HG02973 (cell line): ENCODE measurements around the gene PABPC1L.

Source experiments
- ATAC-seq: cut with Tn5 transposase; IDR thresholded peaks from one replicate; pipeline ENCODE4 v1.9.1; 2021; ENCODE audit warnings: moderate library complexity; ENCODE audit not compliant: unreplicated experiment

PABPC1L gene

GRCh38 chr20:44942264-44942973 is 32.6 kb downstream of the PABPC1L start:
- ATAC-seq: no peak

GRCh38 chr20:44943828-44944227 is 34.0 kb downstream of the PABPC1L start:
- no peak for ATAC-seq

GRCh38 chr20:44945261-44945660 is 35.4 kb downstream of the PABPC1L start:
- ATAC-seq: no peak

DNA sequence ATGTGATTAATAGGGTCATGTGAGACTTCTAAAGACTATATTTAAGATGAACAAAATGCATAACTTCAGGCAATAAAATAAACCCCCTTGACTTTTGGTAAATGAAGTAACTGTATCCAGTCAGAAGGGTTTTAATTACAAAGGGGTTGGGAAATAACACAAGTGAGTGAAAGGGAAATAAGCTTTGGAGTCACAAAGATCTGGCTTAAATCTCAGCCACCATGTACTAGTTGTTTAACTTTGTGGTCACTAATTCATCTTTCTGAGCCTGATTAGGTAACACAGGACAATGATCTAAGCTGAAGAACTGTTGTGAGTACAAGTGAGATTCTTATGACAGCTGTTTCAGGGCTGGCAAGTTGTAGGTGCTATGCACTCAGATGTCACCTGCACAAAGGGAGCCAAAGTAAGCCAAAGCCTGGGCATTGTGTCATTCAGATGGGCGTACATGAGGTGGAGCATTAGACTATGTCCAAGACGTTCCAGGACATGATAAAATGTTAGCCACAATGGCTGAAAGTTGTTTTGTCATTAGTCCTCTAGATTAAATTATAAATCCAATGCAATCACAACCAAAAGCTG is 36.5 kb downstream of the PABPC1L start:
- ATAC-seq: no peak

DNA sequence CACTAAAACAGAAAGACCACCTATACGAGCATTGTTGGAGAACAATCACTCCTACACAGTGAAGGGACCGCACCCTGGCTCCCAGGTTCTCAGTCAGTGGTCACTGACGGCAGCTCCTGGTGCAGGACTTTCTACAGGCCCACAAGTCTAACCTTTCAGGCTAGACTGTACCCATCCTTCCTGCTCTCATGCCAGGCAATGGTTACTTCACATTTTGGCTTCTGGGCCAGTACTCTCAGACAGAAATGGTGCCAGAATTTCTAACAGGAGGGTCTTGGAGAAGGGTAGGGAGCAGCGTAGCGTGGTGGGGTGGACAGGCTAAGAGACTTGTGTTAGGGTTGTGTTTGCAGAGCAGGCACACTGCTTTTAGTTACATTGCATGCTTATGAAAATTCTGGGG is 38.2 kb downstream of the PABPC1L start:
- no peak for ATAC-seq

DNA sequence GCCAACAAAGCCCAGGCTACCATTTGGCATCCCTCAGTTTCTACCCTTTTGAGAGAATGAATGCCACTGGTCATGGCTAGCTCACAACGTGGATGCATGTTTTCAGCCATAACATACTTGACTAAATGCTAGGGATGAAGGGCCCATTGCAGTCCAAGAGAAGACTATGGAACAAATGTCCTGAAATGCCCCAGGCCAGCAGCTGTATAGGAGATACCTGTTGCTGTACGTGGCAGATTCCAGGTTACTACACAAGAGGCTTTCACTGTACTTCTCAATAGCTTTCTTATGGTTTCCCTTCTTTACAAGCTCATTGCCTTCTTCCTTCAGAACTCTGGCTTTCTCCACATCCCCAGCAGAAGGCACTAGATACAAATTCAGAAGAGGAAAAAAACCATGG is 38.7 kb downstream of the PABPC1L start:
- ATAC-seq: no peak

- no peak for ATAC-seq
Measured at GRCh38 chr20:44950368-44950767, 40.5 kb downstream of the PABPC1L start.

DNA sequence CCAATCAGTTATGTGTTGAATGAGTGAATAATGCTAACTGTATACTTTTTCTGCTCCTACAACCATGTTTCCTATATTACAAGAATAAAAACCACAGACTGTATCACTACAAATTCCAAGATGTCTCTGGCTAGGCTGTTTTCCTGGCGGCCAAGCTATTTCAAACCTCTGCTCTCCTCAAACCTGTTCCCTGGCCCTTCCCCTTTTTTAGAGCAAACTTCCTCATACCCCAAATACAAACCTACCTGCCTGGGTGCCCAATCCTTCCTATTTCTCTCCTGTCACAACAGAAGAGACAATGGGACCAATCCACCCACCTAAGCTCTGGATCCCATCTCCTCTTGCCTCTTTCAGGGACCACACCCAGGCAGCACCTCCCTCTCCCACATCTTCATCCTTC is 42.9 kb downstream of the PABPC1L start:
- ATAC-seq: no peak

DNA sequence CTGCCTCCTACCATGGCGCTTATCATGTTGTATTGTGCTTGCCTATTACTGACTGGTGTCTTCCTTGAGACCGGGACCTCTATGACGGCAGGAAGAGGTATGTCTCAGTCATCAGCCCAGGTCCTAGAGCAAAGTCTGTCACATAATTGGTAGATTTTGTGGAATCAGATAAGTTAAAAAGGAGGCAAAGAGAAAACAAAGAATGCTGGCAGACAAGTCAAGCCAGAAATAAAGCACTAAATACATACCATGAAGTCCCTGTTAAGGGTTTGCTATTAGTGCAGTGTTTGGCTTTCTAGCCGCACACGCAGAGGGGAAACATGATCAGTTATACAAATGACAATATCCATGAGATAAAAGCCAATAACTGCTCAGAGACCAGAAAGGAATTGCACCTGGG is 44.4 kb downstream of the PABPC1L start:
- ATAC-seq: no peak

DNA sequence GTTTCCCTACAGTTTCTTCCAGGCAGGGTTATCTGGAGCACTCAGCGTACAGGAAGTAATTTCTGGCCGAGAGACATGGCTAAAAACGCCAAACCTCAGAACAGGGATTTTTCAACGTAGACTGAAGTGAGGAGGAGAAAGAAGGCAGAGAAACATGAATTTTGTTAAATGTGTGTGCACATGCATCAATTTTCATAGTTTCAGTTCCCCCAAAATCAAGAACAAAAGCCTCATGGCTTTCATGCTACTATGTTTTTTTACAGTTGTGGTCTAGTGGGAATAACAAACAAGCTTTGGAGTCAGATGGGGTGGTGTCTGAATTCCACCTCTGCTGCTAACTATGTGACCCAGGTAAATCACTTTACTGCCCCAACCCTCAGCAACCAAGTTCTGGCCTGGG is 45.4 kb downstream of the PABPC1L start:
- no peak for ATAC-seq

- no peak for ATAC-seq
Measured at GRCh38 chr20:44956410-44956809, 46.5 kb downstream of the PABPC1L start.

DNA sequence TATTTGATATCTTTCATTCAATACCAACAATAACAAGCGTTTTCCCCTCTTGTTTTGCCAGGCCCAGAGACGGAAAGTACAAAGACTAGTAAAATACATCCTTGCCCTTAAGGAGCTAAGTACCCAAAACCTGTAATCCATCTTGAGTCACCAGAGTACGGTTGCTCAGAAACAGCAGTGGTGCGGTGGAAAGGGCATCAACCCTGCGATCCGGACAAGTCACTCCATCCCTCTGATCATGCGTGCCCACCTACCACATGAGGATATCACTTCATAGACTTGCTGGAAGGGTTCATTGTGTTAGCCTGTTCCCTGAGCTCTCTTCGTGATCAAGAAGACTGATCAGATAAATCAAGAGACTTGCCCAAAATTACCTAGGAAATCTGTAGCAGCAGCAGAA is 48.4 kb downstream of the PABPC1L start:
- no peak for ATAC-seq

GRCh38 chr20:44959082-44959637 is 49.3 kb downstream of the PABPC1L start:
- ATAC-seq: no peak

DNA sequence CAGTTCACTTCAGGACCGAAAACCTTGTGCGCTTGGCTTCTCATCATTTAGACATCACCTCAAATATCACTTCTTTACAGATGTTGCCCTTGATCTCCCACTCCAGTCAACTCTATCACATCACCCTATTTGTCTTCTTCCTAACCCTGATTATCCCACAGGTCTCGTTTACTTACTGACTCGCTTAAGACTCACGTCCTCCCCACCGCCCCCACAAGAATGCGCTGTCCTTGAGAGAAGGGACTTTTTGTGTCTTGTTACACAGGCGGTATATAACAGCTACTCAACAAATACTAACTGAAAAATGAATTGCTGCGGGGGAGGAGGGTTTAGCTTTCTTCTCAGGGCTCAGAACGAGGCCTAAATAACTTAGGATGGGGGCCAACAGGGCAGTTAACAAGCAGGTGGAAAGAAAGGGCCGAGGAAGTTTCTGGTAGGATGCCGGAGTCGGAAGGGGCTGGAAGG is 49.8 kb downstream of the PABPC1L start:
- peak; percentile 39 for ATAC-seq

DNA sequence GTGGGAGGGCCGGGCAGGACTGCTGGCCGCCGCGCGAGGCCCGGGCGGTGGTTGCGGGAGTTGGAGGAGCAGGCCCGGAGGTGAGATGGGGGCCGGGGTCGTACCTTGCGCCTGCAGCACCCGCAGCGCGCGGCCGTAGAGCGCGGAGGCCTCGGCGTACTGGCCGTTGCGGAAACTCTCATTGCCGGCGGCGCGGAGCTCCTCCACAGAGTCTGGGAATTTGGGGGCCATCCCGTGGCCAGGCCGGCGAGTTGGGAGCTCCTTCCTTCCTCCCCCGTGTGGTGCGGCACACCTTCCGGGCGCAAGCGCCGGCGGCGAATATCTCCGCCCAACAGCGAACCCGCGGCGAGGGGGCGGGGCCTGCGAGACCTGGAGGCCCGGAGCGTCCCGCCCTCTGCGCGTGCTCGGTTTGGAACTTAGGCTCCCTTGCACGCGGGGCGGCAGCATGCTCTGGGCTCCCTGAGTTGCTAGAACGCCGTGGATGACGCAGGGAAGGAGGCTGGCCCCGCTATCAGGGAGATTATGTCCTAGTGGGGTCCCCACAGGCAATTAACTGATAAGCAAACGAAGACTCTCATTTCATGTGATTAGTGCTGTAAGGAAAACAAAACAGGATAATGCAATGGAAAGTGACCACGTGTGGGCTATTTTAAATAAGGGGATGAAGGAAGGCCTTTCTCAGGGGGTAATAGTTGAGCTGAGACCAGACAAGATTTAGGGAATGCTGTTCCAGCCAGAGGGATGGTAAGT is 50.4 kb downstream of the PABPC1L start, which contains the start of gene TOMM34:
TSS of gene TOMM34 (minus strand) at position 295 of the 750 bp plus-strand sequence. CDS start at position 231, 64 bp downstream.
- peak; percentile 68 for ATAC-seq

DNA sequence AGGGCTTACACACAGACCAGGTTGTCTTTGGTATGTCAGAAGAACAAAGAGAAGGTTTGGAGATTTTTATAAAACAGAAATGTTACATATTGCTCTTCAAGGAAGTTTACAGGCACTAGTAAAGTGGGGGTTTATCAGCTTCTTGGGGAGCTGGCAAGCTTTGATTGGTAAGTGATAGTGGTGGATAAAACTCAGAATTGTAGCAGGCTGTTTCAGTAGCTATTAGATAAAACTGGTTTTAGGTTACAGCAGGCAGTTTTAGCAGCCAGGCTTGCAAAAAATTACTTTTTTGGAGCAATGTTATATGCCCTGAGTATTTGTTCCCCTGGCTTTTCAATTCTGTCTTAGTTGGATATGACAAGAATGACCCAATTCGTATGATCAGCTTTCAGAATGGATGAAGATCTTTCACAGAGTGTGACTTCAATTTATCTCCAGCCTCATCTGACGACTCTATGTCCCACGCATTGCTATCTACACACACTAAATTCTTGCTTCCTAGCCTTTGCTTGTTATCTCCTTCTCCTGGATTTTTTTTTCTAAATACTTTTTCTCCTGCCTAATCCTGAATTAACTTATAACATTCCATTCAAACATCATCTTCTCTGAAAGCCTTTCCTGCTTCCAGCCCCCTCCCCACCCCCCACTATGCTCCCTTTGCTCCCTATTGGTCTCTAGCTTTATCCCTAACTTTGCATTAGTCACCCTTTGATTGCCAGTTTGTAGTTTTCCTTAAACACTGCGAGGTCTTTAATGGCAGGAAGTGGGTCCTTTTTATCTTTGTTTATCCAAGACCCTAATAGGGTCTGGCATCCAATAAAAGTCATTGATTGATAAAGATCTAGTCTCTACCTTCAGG is 51.4 kb downstream of the PABPC1L start:
- ATAC-seq: no peak

- no peak for ATAC-seq
Measured at GRCh38 chr20:44961870-44962267, 52.0 kb downstream of the PABPC1L start.

GRCh38 chr20:44962483-44962882 is 52.6 kb downstream of the PABPC1L start:
- ATAC-seq: no peak

- no peak for ATAC-seq
Measured at GRCh38 chr20:44963325-44964215, 53.7 kb downstream of the PABPC1L start.

GRCh38 chr20:44965651-44966029 is 55.8 kb downstream of the PABPC1L start:
- no peak for ATAC-seq
